Stomach (tissue), 9 donors: Measurements from ENCODE around the gene ZNF414. TPM values are rescaled to one million over a fixed set of nuclear protein-coding genes. Genes with fewer than 3 reads are reported as not detected.

ENCODE experiments used
- DNase-seq, 2 donors: peaks; one replicate each; pipeline versions ENCODE4 v3.0.0 to v3.0.0-alpha.2; 2013 to 2019
- H3K27ac ChIP-seq, 5 donors: fragments of 200-600 bp in 4 of 5; sonication (generic) in 4 of 5; one replicate each; pipeline ENCODE4 v1.5.1; 2013 to 2019; ENCODE audit warnings: mild to moderate bottlenecking in 1 of 5, moderate library complexity in 1 of 5
- H3K27me3 ChIP-seq, 3 donors: fragments of 200-600 bp; sonication (generic); one replicate each; pipeline ENCODE4 v1.5.1; 2017 to 2019; ENCODE audit warnings: mixed run types in 1 of 3
- H3K36me3 ChIP-seq, 4 donors: fragments of 200-600 bp; sonication (generic); 1 replicate in 3 of 4; 2 replicates in 1 of 4; pipeline ENCODE4 v1.5.1; 2016 to 2019
- H3K4me1 ChIP-seq, 4 donors: fragments of 200-600 bp; sonication (generic); one replicate each; pipeline ENCODE4 v1.5.1; 2016 to 2019
- H3K4me3 ChIP-seq, 4 donors: fragments of 200-600 bp; sonication (generic) in 3 of 4; one replicate each; pipeline ENCODE4 v1.5.1; 2016 to 2019; ENCODE audit warnings: mild to moderate bottlenecking in 1 of 4
- H3K9me3 ChIP-seq, 4 donors: fragments of 200-600 bp; sonication (generic); one replicate each; pipeline ENCODE4 v1.5.1; 2016 to 2019
- EP300 ChIP-seq: sonication (generic); formaldehyde crosslinking; IDR thresholded peaks from one replicate; pipeline ENCODE4 v1.6.1; 2017; ENCODE audit warnings: antibody characterized with exemption
- POLR2A ChIP-seq, 4 donors: fragments of 450-650 bp; IDR thresholded peaks; one replicate each; pipeline ENCODE4 v1.6.1; 2016; ENCODE audit warnings: antibody characterized with exemption in 4 of 4, control low read depth in 2 of 4, mild to moderate bottlenecking in 1 of 4, moderate library complexity in 1 of 4
- POLR2AphosphoS5 ChIP-seq, 3 donors: sonication (generic); formaldehyde crosslinking; IDR thresholded peaks; one replicate each; pipeline ENCODE4 v1.6.1; 2016; ENCODE audit warnings: antibody characterized with exemption in 3 of 3
- WGBS, 5 donors: extraction: QIAGEN DNeasy Blood & Tissue Kit in 3 of 5; methylation state at CpG; one replicate each; pipeline versions ENCODE4 v1.1.5 to v1.1.7; 2013 to 2018; 5-methylcytosine and 5-hydroxymethylcytosine counted together
- intact Hi-C: fragments of 100-400 bp; cut with DNase I; formaldehyde crosslinking; loops from one replicate; pipeline ENCODE4 v1.15.1; 2023; ENCODE audit warnings: low total_unique reads
- polyA plus RNA-seq, 3 donors: library from polyadenylated mRNA; stranded (reverse); fragments of 200-250 nt; gene quantifications; one replicate each; pipeline ENCODE4 v1.2.3, GENCODE V29; 2013
- total RNA-seq, 5 donors: library from RNA; depleted of rRNA; stranded (reverse); fragments of >200 nt; gene quantifications; one replicate each; pipeline versions ENCODE4 v1.1.0 to v1.2.3, GENCODE V29; 2014 to 2016
- TF ChIP-seq, protein P1 (sequence below), 7 experiments: fragments of 450-650 bp in 4 of 7; fragments of 200-600 bp in 3 of 7; sonication (generic) in 3 of 7; IDR thresholded peaks; one replicate each; pipeline ENCODE4 v1.5.1; 2016 to 2019; ENCODE audit warnings: antibody characterized with exemption in 7 of 7, control low read depth in 2 of 7, mild to moderate bottlenecking in 1 of 7
- donor health status: healthy with polysubstance abuse.
- donor health status: Bipolar disorder and iron deficiency.
- donor health status: healthy.

The ZNF414 gene
- total and polyA plus RNA-seq, 8 donors: 1.8 to 32.7 (median 18.3) TPM

DNA sequence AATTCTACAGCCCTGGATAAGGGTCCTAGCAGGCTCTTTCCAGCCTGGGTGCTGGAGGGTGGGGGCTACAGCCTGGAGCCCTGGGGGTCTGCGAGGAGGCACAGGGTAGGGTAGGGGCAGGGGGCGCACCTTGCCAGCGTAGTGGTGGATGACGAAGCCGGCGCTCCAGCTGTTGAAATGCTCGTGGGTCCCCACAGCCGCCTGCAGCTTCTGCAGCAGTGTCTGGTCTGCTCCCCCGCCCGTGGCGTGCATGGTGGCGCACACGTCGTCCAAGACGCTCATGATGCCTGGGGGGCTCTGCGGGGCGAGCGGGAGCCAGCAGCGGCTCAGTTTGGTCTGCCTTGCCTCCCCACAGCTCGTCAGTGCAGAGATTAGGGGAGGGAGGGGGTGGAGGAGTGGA lies 30.2 kb upstream of the ZNF414 start:
- 92 to 98% (median 95%) methylated on average over 20 of the region's 20 CpGs for WGBS, 5 donors
- TF ChIP-seq POLR2AphosphoS5 (IDR thresholded peaks at IDR 0.05) (no peak), EP300 (no peak), POLR2A (IDR thresholded peaks at IDR 0.05) (no peak)
- TF ChIP-seq, protein P1, sequence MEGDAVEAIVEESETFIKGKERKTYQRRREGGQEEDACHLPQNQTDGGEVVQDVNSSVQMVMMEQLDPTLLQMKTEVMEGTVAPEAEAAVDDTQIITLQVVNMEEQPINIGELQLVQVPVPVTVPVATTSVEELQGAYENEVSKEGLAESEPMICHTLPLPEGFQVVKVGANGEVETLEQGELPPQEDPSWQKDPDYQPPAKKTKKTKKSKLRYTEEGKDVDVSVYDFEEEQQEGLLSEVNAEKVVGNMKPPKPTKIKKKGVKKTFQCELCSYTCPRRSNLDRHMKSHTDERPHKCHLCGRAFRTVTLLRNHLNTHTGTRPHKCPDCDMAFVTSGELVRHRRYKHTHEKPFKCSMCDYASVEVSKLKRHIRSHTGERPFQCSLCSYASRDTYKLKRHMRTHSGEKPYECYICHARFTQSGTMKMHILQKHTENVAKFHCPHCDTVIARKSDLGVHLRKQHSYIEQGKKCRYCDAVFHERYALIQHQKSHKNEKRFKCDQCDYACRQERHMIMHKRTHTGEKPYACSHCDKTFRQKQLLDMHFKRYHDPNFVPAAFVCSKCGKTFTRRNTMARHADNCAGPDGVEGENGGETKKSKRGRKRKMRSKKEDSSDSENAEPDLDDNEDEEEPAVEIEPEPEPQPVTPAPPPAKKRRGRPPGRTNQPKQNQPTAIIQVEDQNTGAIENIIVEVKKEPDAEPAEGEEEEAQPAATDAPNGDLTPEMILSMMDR (IDR thresholded peaks at IDR 0.05): no peak

DNA sequence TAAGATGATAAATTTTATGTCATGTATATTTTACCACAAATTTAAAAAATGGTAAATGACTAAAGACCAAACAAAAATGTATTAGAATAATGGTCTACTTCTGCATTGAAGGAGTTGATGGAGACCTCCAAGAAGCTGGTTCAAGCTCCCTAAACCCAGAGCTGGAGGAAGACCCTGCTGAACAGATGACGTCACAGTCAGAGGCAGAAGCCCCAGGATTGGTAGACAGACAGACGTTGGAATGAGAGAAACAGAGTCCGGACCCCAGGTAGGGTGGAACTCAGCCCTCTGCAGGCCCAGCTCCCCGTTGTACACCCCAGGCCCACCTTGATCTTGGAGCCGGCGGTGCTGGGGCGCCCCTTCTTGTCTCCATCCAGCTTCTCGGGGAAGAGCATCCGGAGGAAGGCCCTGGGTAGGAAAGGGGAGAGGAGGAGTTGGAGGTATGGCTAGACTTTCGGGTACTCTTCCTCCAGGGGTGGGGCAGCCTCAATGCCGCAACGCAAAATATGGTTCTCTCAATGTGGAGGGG lies 25.7 kb upstream of the ZNF414 start:
- no peaks in the 10 kb centered on the region for H3K9me3 ChIP-seq
- H3K27ac ChIP-seq: no peak overlapping the region
- no peak overlapping the region for H3K4me3 ChIP-seq
- intact Hi-C loops: no loop called here
- no peaks in the 10 kb centered on the region for H3K4me1 ChIP-seq
- WGBS, 5 donors: 89 to 95% (median 94%) methylated on average over 12 of the region's 12 CpGs
- TF ChIP-seq POLR2AphosphoS5 (IDR thresholded peaks at IDR 0.05) (no peak), POLR2A (IDR thresholded peaks at IDR 0.05) (no peak), EP300 (no peak)
- TF ChIP-seq, protein P1 (IDR thresholded peaks at IDR 0.05): no peak
- peaks cover 0 to 59% (median 15%) of the 10 kb centered on the region in 4 donors for H3K36me3 ChIP-seq
- peaks cover 0 to 5% (median 0%) of the 10 kb centered on the region in 3 donors for H3K27me3 ChIP-seq
- no peak for DNase-seq

More for the DNA sequence above, 30.2 kb upstream of the ZNF414 start:
- intact Hi-C loops: no loop called here
- H3K9me3 ChIP-seq: no peaks in the 10 kb centered on the region
- no peaks in the 10 kb centered on the region for H3K4me1 ChIP-seq
- no peak for DNase-seq
- H3K4me3 ChIP-seq: no peak overlapping the region
- peaks cover 0 to 69% (median 46%) of the 10 kb centered on the region in 4 donors for H3K36me3 ChIP-seq
- no peaks in the 10 kb centered on the region for H3K27me3 ChIP-seq
- no peak overlapping the region for H3K27ac ChIP-seq

DNA sequence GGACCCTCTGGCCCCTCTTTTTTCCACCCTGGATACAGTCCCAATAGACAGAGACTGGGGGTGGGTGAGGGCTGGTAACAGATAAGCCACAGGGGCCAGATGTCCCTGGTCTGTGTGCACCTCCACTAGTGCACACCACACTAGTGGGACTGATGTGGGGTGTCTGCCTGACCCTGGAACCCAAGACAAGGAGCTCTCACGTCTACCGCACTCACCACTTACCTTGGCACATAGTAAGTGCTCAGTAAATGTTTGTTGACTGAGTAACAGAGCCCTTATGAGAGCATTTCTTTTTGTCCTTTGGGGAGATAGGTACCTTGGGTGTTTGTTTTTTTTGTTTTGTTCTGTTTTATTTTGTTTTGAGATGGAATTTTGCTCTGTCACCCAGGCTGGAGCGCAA lies 23.1 kb upstream of the ZNF414 start:
- H3K9me3 ChIP-seq: no peaks in the 10 kb centered on the region
- WGBS, 5 donors: 87 to 96% (median 90%) methylated on average over 3 of the region's 3 CpGs
- intact Hi-C loops: no loop called here
- no peak for DNase-seq
- H3K27ac ChIP-seq: no peak overlapping the region
- peaks cover 0 to 5% (median 0%) of the 10 kb centered on the region in 3 donors for H3K27me3 ChIP-seq
- no peak for TF ChIP-seq POLR2AphosphoS5 (IDR thresholded peaks at IDR 0.05)
- TF ChIP-seq EP300: no peak
- TF ChIP-seq, protein P1 (IDR thresholded peaks at IDR 0.05): no peak
- TF ChIP-seq POLR2A (IDR thresholded peaks at IDR 0.05): no peak
- H3K4me1 ChIP-seq: no peaks in the 10 kb centered on the region
- H3K36me3 ChIP-seq: peaks cover 0 to 41% (median 10%) of the 10 kb centered on the region in 4 donors
- no peak overlapping the region for H3K4me3 ChIP-seq

DNA sequence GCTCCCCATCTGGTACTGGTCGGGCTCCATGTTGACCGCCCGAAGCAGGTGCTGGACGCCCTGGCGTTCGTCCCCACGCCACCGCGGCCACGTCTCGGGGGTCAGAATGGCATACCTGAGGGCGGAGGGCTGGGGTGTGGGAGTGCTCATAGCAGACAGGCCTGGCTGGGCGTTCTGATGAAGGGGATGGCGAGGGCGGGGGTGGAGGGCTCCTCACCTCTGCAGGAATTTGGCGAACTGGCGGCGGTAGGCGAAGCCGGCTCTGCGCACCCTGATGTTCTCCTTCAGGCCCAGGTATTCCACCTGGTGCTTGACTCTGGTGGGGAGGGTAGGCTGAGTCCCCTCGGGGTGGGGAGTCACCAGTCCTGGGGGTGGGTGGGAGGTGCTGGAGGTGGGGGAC lies 22.3 kb upstream of the ZNF414 start:
- Histone ChIP-seq H3K27me3 (peaks cover 0 to 5% (median 0%) of the 10 kb centered on the region in 3 donors), H3K36me3 (peaks cover 0 to 43% (median 7%) of the 10 kb centered on the region in 4 donors), H3K27ac (no peak overlapping the region), H3K4me3 (no peak overlapping the region), H3K4me1 (no peaks in the 10 kb centered on the region), H3K9me3 (no peaks in the 10 kb centered on the region)
- TF ChIP-seq POLR2A (IDR thresholded peaks at IDR 0.05) (no peak), EP300 (no peak), POLR2AphosphoS5 (IDR thresholded peaks at IDR 0.05) (no peak)
- TF ChIP-seq, protein P1 (IDR thresholded peaks at IDR 0.05): no peak
- WGBS, 5 donors: 67 to 85% (median 75%) methylated on average over 18 to 22 of the region's 22 CpGs
- intact Hi-C loops: no loop called here
- no peak for DNase-seq
